IPS-11a (cell line): ENCODE measurements around the gene TGFBR3L.
"Not testable (repeated sequence)": the region's sequence is repeated elsewhere in the genome, so short reads cannot be mapped to it uniquely, and the experiment has no call there.

Experiments used
- H3K4me3 ChIP-seq: one replicate; pipeline ENCODE4 v1.5.1; 2013; ENCODE audit warnings: low read depth, low read length, control low read depth

Gene TGFBR3L

GRCh38 chr19:7879111-7879807 is 35.4 kb upstream of the TGFBR3L start:
- no peak overlapping the region for H3K4me3 ChIP-seq

DNA sequence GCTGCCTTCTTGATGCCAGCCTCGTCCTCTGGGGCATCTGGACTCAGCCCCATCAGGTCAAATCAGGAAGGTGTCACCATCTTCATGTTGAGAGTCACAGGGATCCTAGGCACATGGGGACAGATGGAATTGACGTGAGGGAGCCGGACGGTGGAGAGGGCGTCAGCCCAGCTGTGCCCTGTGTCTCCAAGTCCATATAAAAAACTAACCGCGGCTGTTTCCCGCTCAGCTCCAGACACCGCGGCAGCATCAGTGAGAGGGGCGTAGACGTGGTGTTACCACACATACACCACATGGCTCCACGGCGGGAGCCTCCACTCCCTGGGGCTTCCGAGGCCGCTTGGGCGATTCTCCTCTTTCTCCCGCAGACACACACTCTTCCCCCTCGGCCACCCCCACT is 34.8 kb upstream of the TGFBR3L start:
- no peak overlapping the region for H3K4me3 ChIP-seq

DNA sequence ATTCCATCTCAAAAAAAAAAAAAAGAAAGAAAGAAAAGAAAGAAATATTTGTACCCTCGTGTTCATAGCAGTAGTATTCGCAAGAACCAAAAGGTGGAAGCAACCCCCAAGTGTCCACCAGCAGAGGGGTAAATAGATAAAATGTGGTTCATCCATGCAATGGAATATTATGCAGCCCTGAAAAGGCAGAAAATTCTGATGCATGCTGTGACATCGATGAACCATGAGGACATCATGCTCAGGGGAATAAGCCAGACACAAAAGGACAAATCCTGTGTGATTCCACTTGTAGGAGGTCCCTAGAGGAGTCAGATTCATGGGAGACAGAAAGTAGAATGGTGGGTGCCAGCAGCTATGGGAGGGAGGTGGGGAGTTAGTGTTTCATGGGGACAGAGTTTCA is 32.7 kb upstream of the TGFBR3L start:
- no peak overlapping the region for H3K4me3 ChIP-seq

GRCh38 chr19:7883105-7883504 is 31.5 kb upstream of the TGFBR3L start:
- H3K4me3 ChIP-seq, result no peak overlapping the region

- H3K4me3 ChIP-seq, result no peak overlapping the region
These were observed 30.6 kb upstream of the TGFBR3L start for GRCh38 chr19:7883796-7884570.

- H3K4me3 ChIP-seq, result no peak overlapping the region
These were observed 28.8 kb upstream of the TGFBR3L start for GRCh38 chr19:7885818-7886217.

- H3K4me3 ChIP-seq, result no peak overlapping the region
These were observed 27.1 kb upstream of the TGFBR3L start for GRCh38 chr19:7887408-7888144.

DNA sequence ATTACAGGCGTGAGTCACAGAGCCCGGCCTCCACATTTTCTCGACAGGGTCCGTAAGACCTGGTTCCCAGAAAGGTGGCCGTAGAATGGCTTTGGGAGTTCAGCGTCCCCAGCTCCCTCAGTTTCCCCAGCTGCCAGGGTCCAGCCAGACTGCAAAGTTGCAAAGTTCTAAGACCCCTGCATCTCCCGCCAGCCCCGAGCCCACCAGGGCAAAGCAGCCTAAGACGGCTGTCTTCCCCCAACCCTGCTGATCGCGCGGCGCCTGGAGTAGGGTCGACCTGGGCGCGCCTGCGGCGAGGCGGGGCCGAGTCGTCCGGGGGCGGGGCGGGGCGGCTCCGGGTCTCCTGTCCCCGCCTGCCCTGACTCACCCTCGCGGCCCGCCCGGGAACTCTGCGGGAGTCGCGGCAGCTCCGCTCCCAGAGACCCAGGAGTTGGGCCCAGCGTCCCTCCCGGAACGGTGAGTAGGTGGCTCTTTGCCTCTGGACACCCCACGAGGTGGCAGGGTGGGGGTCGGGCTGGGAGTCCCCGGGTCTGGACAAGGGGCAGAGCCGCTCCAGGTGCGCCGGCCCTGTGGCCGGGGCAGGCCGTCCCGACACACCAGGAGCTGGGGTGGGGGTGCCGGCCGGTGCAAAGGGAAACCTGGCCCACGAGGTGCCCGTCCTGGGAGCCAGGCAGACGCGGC is 26.3 kb upstream of the TGFBR3L start, which contains the start of gene LRRC8E:
Gene LRRC8E, plus strand, starts transcription at position 366 of the 681 bp plus-strand sequence. CDS start 7,094 bp downstream, outside the sequence.
- H3K4me3 ChIP-seq, result peak within 1 kb of the TSS; percentile 50

DNA sequence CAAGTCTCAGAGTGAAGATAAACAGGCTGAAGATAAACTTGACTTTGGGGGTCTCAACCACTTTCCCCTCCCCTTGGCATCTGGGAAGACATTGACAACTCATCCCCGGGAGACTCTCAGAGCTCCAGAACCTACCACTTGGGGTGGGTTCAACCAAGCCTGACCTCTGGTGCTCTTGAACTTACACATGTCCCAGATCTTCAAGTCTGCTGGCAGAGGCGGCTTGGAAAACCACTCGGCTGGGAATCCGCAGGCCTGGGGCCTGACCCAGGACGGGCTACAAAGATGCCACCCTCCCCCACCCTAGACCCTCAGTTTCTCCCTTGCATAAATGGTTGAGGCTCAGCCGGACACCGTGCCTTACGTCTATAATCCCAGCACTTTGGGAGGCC is 25.8 kb upstream of the TGFBR3L start:
- H3K4me3 ChIP-seq, result peak overlapping the region; percentile 50

- not testable (repeated sequence) for H3K4me3 ChIP-seq
These were observed 21.1 kb upstream of the TGFBR3L start for GRCh38 chr19:7893362-7894101.

DNA sequence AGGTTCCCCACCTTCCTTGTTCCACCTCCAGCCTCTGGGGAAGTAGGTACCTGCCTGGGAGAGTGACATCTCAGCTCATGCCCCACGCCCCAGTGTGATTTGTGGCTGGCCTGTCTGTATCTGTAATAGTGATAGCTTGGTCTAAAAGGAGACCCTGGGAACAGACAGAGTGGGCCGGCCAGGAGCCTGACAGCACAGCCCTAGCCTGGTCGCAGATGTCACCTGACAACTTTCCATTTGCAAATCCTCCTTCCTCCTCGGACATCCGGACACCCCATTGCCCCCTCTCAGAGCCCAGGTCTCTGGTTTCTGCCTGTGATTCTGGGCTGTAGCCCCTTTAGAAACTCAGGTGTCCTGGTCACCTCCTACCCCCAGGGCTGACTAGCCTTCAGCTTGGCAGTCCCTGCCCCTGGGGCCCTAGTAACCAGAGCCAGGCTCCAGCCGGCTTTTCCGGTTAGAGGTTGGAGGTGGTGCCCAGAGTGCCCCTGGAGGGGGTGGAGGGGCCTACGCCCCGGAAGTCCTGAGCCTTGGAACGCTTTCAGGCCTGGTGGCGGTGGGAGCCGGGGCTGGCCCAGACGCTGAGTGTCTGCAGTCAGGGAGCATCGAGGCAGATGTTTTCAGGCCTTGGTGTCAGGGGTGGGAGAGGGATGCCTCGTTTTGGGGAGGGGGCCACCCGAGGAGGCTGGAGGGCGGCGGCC is 19.9 kb upstream of the TGFBR3L start:
- H3K4me3 ChIP-seq, result no peak overlapping the region

GRCh38 chr19:7895565-7895964 is 19.1 kb upstream of the TGFBR3L start:
- no peak overlapping the region for H3K4me3 ChIP-seq

- no peak overlapping the region for H3K4me3 ChIP-seq
These were observed 17.3 kb upstream of the TGFBR3L start for GRCh38 chr19:7897292-7897691.

DNA sequence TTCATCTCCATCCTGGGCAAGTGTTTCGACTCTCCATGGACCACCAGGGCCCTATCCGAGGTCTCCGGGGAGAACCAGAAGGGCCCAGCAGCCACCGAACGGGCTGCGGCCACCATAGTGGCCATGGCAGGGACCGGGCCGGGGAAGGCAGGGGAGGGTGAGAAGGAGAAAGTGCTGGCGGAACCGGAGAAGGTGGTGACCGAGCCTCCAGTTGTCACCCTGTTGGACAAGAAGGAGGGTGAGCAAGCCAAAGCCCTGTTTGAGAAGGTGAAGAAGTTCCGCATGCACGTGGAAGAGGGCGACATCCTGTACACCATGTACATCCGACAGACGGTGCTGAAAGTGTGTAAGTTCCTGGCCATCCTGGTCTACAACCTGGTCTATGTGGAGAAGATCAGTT is 15.7 kb upstream of the TGFBR3L start:
- no peak overlapping the region for H3K4me3 ChIP-seq

- H3K4me3 ChIP-seq, result no peak overlapping the region
These were observed 14.8 kb upstream of the TGFBR3L start for GRCh38 chr19:7899751-7900378.

GRCh38 chr19:7900401-7900870 is 14.2 kb upstream of the TGFBR3L start:
- H3K4me3 ChIP-seq, result no peak overlapping the region

GRCh38 chr19:7900931-7901330 is 13.7 kb upstream of the TGFBR3L start:
- H3K4me3 ChIP-seq, result no peak overlapping the region

DNA sequence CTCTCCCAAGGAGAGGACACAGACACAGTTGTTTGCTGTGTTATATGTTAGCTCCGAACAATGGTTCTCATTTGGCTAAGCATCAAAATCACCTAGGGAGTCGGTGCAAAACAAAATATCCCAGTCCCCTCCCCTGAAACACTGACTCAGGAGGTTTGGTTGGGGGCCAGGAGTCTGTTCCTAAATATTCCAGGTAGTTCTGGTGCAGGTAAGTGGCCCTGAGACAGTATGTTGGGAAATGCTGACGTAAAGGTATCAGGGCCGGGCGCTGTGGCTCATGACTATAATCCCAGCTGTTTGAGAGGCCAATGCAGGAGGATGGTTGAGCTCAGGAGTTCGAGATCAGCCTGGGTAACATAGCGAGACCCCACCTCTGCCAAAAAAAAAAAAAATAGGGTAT is 13.3 kb upstream of the TGFBR3L start:
- no peak overlapping the region for H3K4me3 ChIP-seq

- H3K4me3 ChIP-seq, result peak overlapping the region; percentile 83
These were observed 11.8 kb upstream of the TGFBR3L start for GRCh38 chr19:7902796-7903243.
